GM19395 (cell line): ENCODE results near the gene PIP.
"Not testable (repeated sequence)": the region's sequence is repeated elsewhere in the genome, so short reads cannot be mapped to it uniquely, and the experiment has no call there.

Experiments
- ATAC-seq: cut with Tn5 transposase; IDR thresholded peaks from one replicate; pipeline ENCODE4 v1.9.1; 2021; ENCODE audit warnings: mild to moderate bottlenecking, moderate library complexity; ENCODE audit not compliant: unreplicated experiment

Gene PIP, protein sequence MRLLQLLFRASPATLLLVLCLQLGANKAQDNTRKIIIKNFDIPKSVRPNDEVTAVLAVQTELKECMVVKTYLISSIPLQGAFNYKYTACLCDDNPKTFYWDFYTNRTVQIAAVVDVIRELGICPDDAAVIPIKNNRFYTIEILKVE

DNA sequence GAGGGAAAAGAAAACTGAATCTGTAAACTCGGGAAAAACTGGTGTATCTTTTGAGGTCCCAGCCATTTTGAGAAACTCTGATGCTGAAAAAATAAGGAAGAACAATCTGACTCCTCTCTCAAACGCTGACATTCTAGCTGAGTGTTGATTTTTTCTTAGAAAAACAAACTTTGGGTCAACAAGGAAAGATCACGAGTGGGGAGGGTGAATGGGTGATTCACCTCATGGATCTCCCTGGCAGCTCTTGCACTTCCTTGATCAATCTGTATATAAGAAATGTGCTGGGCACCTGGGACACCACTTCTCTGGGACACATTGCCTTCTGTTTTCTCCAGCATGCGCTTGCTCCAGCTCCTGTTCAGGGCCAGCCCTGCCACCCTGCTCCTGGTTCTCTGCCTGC is at the start of gene PIP:
TSS of gene PIP (plus strand) at position 297 of the 400 bp plus-strand sequence. CDS start at position 337, 40 bp downstream.
- no peak for ATAC-seq

DNA sequence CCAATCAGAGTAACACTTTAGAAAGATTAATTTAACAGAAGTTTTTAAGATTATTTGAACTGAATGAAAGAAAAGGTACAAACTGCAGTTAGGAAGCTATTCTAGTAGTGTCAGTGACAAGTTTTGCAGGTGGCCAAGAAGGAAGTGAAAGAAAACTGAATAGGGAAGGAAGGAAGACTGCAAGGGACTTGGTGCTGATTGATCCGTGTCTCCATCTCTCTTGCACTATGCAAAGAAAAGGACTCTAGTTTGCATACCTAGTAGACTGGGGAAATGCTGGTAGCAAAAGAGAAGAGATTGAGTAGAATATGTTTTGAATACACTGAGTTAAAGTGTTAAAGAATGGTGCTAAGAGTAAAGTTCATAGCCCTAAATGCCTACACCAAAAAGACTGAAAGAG is 46.8 kb upstream of the PIP start:
- no peak for ATAC-seq

DNA sequence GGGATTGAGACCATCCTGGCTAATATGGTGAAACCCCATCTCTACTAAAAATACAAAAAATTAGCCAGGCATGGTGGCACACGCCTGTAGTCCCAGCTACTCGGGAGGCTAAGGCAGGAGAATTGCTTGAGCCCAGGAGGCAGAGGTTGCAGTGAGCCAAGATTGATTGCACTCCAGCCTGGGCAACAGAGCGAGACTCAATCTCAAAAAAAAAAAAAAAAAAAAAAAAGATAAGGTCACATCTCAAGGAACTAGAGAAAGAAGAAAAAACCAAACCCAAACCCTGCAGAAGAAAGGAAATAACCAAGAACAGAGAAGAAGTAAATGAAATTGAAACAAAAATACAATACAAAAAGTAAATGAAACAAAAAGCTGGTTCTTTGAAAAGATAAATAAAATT is 46.3 kb upstream of the PIP start:
- not testable (repeated sequence) for ATAC-seq

DNA sequence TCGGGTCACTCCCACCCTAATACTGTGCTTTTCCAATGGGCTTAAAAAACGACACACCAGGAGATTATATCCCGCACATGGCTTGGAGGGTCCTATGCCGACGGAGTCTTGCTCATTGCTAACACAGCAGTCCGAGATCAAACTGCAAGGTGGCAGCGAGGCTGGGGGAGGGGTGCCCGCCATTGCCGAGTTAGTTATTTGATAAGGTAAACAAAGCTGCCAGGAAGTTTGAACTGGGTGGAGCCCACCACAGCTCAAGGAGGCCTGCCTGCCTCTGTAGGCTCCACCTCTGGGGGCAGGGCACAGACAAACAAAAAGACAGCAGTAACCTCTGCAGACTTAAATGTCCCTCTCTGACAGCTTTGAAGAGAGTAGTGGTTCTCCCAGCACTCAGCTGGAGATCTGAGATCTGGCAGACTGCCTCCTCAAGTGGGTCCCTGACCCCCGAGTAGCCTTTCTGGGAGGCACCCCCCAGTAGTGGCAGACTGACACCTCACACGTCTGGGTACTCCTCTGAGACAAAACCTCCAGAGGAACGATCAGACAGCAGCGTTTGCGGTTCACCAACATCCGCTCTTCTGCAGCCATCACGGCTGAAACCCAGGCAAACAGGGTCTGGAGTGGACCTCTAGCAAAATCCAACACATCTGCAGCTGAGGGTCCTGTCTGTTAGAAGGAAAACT is 43.2 kb upstream of the PIP start:
- not testable (repeated sequence) for ATAC-seq

DNA sequence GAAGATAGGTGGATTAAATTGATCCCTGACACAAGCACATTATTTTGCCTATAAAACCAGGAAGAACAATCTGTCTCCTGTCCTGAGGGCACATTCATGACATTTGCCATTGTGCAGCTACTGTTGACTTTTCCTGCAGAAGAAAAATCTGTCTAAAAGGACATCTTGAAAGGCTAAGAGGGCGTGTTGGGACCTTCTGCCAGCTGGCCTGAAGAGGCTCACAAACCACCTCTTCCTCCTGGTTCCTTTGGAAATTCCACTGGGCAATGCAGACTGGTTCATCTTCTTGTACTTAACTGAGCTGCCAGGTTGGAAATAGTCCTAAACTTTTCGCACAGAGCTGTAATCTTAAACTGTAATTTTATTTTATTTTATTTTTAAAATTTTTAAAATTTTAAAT is 35.7 kb upstream of the PIP start:
- ATAC-seq: no peak

DNA sequence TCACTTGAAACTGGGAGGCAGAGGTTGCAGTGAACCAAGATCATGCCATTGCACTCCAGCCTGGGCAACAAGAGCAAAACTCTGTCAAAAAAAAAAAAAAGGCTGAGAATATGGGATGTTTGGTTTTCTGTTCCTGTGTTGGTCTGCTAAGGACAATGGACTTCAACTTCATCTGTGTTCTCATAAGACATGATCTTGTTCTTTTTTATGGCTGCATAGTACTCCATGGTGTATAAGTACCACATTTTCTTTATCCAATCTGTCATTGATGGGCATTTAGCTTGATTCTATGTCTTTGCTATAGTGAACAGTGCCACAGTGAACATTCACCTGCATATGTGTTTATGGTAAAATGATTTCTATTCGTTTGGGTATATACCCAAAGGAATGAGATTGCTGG is 32.3 kb upstream of the PIP start:
- not testable (repeated sequence) for ATAC-seq

DNA sequence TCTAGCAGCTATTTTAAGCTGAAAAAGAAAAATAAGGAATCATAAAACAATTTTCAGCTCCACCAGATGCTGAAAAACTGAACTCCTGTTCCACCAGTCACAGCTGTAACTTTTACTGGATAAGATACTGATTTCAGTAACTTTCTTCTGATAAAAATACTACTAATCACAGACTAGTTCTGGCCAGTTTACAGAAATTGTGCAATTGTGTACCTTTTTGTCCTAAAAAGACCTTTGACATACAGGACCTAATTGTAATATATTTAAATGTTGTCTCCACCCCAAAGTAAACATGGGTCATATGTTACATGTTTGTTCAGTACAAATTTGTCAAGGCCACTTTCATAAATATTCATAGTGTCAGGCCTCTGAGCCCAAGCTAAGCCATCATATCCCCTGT is 27.1 kb upstream of the PIP start:
- no peak for ATAC-seq

DNA sequence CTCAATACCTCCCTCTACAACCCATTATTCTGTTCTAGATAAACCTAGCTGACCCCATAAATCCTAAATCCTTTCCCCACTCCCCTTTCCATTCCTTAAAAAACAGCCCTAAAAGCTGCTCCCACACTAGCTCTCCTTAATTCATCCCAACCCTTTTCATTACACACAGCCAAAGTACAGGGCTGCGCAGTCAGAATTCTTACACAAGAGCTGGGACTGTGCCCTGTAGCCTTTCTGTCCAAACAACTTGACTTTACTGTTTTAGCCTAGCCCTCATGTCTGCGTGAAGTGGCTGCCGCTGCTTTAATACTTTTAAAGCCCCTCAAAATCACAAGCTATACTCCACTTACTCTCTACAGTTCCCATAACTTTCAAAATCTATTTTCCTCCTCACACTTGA is 23.9 kb upstream of the PIP start:
- ATAC-seq: not testable (repeated sequence)

DNA sequence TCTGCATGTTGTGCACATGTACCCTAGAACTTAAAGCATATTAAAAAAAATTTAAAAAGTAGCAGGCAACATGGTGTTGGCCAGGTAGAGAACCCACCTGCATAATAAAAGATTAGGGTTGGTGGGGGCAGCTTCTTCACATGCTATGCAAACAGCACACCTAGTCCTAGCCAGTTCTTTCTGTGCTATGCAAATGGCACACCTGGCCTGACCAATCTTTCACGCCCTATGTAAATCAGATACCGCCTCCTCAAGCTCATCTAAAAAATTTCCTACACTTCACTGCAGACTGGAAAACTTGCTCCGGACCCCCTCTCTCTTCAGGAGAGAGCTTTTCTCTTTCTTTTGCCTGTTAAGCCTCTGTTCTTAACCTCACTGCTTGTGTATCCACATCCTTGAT is 14.5 kb upstream of the PIP start:
- ATAC-seq: no peak

DNA sequence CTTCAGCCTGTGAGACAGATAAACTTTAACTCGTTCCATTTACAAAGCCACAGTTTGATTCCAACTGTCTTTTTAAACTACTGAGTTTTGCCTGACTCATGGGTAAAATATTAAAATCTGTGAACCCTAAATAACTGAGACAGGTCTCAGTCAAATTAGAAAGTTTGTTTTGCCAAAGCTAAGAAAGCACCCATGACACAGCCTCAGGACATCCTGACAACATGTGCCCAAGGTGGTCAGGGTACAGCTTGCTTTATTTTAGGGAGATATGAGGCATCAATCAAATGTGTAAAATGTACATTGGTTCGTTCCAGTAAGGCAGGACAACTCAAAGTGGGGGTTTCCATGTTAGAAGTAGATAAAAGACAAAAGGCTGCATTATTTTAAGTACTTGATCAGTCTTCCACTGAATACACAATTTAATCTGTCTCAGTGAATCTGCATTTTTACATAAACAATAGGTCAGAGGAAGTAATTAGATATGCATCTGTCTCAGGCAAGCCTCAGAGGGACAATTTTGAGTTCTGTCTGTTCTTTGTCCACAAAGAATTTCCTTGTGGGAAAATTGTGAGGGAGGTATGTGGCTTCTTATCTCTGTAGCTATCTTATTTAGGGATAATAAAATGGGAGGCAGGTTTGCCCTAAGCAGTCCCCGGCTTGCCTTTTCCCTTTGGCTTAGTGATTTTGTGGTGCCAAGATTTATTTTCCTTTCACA is 11.0 kb upstream of the PIP start:
- no peak for ATAC-seq

DNA sequence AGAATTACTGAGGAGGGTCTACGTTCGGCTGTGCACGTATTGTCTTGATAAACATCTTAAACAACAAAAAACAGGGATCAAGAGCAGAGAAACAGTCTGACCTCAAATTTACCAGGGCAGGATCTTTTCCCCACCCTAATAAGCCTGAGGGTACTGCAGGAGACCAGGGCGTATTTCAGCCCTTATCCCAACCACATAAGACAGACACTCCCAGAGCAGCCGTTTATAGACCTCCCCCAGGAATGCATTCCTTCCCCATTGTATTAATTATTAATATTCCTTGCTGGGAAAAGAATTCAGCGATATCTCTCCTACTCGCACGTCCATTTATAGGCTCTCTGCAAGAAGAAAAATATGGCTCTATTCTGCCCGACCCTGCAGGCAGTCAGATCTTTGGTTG is 8.6 kb upstream of the PIP start:
- ATAC-seq: not testable (repeated sequence)

DNA sequence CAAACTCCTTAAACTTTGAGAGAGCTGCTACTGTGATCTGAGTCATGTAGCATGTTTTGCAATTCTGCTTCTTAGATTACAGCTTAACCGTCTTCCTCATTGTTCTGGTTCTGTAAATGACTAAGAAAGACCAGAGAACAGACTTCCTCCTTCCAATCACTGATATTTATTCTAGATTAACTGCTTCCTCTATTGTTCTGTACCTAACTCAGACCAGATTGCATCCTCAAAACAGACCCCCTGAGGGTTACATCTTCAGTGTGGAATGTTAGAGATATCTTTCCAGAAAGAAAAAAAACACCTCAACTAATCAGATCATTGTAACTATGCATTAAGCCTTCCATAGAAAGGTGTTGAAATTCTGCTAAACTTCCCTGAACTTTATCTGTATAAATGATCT is 5.7 kb upstream of the PIP start:
- ATAC-seq: no peak

DNA sequence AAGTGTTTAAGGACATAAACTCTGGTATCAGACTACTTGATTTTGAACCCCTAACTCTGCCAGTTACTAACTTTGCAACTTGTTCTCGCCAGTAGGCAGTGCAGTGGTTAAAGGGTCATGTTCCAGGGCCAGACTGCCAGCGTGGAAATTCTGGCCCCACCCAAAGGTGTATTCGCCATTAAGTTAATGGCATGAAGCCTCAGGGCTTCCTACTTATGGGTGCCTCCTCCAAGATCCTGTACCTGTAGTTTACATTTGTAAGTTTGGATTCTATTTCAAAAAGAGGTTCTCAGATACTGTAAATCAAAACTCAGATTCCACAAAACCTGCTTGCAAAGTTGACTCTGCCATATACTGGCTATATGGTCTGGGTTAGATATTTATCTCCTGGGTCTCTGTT is 2.8 kb upstream of the PIP start:
- ATAC-seq: no peak

DNA sequence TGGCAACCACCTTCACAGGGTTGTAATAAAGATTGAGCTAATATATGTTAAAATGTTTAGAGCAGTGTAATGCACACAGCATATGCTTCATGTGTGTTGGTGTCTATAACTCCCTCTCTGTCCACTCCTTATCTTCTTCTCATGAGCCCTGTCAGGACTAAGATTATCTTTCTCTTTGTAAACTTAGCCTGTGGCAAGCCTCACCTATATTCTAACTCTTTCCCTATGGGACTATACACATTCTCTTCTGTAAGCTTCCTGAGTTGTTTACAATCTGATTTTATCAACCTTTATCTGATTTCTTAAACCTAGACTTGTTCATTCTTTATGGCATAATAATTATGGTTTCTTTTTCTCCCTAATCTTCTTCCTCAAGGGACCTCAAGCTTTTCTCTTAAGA is 2.4 kb upstream of the PIP start:
- ATAC-seq: no peak

DNA sequence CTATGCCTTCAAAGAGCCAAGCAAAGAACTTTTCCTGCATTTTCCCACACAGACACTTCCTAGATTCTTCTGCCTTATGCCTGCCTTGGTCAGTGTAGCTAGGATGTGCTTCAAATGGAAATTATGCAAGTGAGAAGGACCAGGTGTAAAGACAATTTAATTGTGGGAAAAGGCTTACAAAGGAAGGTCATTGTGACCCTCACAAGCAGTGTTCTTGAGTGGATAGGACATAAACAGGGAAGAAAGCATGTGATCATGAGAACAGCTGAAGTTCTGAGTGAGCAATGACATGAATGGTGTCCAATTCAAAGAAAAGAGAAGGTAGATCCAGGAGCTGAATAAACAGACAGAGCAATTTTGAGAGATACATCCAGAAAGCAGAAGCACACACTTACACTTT is 1.3 kb upstream of the PIP start:
- ATAC-seq: no peak

DNA sequence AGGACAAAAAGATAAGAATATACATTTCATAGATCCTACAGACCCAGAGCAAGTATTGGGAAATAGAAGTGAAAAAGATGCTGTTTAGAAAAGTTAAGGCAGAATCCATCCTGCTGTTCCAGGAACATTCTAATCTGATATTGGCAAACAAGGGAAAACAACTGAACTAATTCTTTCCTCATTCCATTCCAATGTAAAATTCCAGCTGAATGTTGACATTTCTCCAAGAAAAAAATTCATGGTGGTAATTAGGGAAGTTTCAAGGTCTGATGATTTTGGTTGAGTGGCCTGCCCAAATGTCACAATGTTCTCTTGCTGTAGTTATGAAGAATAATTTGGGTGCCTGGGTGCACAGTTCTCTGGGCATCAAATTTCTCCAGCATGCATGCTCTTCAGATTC is 15.2 kb downstream of the PIP start:
- no peak for ATAC-seq

DNA sequence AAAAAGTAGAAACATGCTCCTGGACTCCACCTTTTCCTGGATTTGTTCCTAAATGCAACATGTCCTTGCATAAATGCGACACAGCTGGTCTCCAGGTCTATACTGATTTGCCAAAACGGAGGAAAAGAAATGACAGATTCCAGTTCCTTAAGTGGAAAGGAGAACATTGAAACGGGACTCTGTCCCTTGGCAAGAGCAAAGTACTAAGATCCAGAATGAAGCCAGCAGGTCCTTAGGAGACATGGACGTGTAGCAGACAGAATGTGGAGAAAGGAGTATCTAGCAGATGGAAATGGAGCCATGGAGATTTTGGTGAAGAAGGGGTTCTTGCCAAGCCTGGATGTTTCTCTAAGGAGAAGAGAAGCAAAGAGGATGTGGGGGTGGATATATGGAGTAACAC is 16.2 kb downstream of the PIP start:
- no peak for ATAC-seq

DNA sequence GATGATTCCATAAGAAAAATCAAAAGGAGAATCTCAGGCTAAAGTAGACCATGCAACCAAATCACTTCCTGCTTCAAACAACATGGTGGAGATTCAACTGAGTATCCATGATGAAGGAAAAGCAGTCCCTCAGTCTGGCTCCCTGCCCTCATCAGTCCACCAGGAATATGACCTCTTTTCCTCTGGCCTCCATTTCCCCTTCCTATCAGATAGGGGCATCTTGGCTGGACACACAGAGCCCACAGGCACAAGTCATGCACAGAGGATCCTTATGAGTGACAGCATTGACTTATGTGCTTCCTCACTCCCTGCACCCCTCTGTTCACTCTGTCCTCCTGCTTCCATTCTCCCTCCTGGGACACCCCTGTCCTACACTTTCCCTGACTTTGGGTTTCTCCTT is 16.8 kb downstream of the PIP start:
- ATAC-seq: no peak

DNA sequence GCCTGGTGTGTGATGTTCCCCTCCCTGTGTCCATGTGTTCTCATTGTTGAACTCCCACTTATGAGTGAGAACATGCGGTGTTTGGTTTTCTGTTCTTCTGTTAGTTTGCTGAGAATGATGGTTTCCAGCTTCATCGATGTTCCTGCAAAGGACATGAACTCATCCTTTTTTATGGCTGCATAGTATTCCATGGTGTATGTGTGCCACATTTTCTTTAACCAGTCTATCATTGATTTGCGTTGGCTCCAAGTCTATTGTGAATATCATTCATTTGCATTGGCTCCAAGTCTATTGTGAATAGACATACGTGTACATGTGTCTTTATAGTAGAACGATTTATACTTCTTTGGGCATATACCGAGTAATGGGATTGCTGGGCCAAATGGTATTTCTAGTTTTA is 18.8 kb downstream of the PIP start:
- ATAC-seq: not testable (repeated sequence)

DNA sequence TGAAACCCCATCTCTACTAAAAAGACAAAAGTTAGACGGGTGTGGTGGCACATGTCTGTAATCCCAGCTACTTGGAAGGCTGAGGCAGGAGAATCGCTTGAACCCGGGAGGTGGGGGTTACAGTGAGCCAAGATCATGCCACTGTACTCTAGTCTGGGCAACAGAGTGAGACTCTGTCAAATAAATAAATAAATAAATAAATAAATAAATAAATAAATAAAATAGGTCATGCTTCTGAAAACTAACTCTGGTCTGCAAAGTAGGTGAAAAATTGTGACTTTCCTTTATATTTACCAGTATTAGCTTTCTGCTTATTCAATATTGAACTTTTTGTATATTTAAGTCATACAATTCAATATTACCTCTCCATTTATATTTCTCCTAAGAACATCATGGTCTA is 26.7 kb downstream of the PIP start:
- not testable (repeated sequence) for ATAC-seq

DNA sequence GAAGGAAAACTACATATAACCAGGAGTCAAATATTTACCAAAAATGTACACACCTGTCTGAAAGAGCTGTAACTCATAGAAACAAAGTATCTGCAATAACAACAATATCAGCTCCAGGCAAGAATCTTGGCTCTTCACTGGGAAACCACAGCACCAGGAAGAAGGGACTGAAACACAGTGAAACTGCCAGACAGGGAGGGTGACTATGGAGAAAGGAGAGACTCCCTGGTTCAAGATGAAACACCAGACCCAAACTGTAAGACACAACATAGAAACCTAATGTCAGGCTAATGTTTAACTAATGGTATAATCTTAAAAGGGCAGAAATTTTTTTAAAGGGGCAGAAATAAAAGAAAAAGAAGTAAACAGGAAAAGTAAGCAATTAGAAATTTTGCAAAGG is 39.8 kb downstream of the PIP start:
- ATAC-seq: no peak

DNA sequence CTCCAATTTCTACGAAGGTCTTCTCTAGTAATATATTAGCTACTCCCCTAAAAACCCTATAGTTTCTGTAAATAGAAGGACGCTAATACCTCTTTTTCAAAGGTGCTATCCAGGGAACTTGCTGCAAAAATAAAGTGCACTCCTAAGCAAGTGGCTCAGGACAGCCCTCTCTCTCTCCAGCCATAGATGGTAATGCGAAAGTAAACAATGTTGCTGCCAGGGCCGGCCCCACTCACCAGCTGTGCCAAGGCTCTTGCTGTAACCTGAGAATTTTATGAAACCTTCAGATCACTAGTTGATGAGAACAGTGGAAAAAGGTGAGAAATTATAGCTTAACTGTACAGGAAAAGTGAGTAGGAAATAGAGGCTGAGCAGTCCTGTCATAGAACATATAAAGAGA is 40.5 kb downstream of the PIP start:
- ATAC-seq: no peak
